H1 (cell line): Measurements from ENCODE around the gene CREB1. TPM values are rescaled to one million over a fixed set of nuclear protein-coding genes. Genes with fewer than 3 reads are reported as not detected.

Source experiments
- CTCF ChIA-PET: fragments of 300-600 bp; sonication (Branson Sonifier 250); formaldehyde crosslinking; loops from one replicate; lab custom pipeline; 2021; ENCODE audit not compliant: partially characterized antibody; lab: Charles Lee
- POLR2A ChIA-PET: fragments of 300-600 bp; sonication (Branson Sonifier 250); formaldehyde crosslinking; loops from one replicate; lab custom pipeline; 2021; ENCODE audit warnings: inconsistent platforms; ENCODE audit not compliant: partially characterized antibody; lab: Charles Lee
- DNase-seq, 2 experiments: peaks; one replicate each; pipeline versions ENCODE4 v3.0.0 to v3.0.0-alpha.2; 2010 to 2022; ENCODE audit warnings: low spot score in 2 of 2, low read depth in 1 of 2, mixed read lengths in 1 of 2
- FAIRE-seq: peaks from 2 replicates; lab custom pipeline; 2011; peaks lifted over from hg19 to GRCh38; lab: Jason Lieb, UNC
- H2AFZ ChIP-seq: 2 replicates; pipeline ENCODE4 v1.8.1; 2012; ENCODE audit warnings: low read length, inconsistent platforms
- H2AK5ac ChIP-seq: 2 replicates; pipeline ENCODE4 v1.6.1; 2013; ENCODE audit warnings: low read depth, low read length
- H2BK120ac ChIP-seq: replicated peaks from 2 replicates; pipeline ENCODE3; 2013; ENCODE audit warnings: low read depth, low read length, inconsistent platforms
- H2BK12ac ChIP-seq: 2 replicates; pipeline ENCODE4 v1.6.1; 2013; ENCODE audit warnings: low read depth, low read length
- H2BK15ac ChIP-seq: 2 replicates; pipeline ENCODE4 v1.6.1; 2013; ENCODE audit warnings: low read length
- H2BK20ac ChIP-seq: 2 replicates; pipeline ENCODE4 v1.6.1; 2013; ENCODE audit warnings: low read length
- H2BK5ac ChIP-seq: 2 replicates; pipeline ENCODE4 v1.6.1; 2013; ENCODE audit warnings: low read depth, low read length
- H3K14ac ChIP-seq: 2 replicates; pipeline ENCODE4 v1.6.1; 2013; ENCODE audit warnings: inconsistent platforms; ENCODE audit not compliant: insufficient read length
- H3K18ac ChIP-seq: 2 replicates; pipeline ENCODE4 v1.6.1; 2013; ENCODE audit warnings: low read length; ENCODE audit errors: extremely low read depth
- H3K23ac ChIP-seq: 2 replicates; pipeline ENCODE4 v1.6.1; 2013; ENCODE audit warnings: inconsistent platforms; ENCODE audit not compliant: insufficient read length
- H3K23me2 ChIP-seq: 2 replicates; pipeline ENCODE4 v1.6.1; 2013; ENCODE audit warnings: low read depth, low read length
- H3K27ac ChIP-seq: 2 replicates; pipeline ENCODE4 v1.6.1; 2011; ENCODE audit warnings: low read depth, low read length, inconsistent platforms
- H3K27me3 ChIP-seq, 4 experiments: replicated peaks in 1 of 4; 1 replicate in 1 of 4; 2 replicates in 3 of 4; pipeline versions ENCODE4 v1.6.1 to v1.8.1; 2011 to 2013; ENCODE audit warnings: low read length in 3 of 4, mild to moderate bottlenecking in 3 of 4, inconsistent platforms in 2 of 4, mixed read lengths in 2 of 4, moderate library complexity in 1 of 4; ENCODE audit not compliant: control insufficient read depth in 3 of 4, insufficient read depth in 3 of 4; ENCODE audit errors: extremely low read depth in 1 of 4
- H3K36me3 ChIP-seq, 4 experiments: 2 replicates each; pipeline versions ENCODE4 v1.6.1 to v1.8.1; 2011 to 2013; ENCODE audit warnings: mild to moderate bottlenecking in 4 of 4, low read length in 3 of 4, moderate library complexity in 2 of 4, control low read depth in 1 of 4, inconsistent platforms in 1 of 4; ENCODE audit not compliant: insufficient read depth in 4 of 4, control insufficient read depth in 2 of 4
- H3K4ac ChIP-seq: replicated peaks from 2 replicates; pipeline ENCODE3; 2013; ENCODE audit warnings: low read length, low read depth, mixed read lengths, inconsistent platforms; ENCODE audit not compliant: insufficient read length
- H3K4me1 ChIP-seq, 4 experiments: replicated peaks in 1 of 4; 1 replicate in 1 of 4; 2 replicates in 3 of 4; pipeline versions ENCODE4 v1.6.1 to v1.8.1; 2011 to 2013; ENCODE audit warnings: low read length in 3 of 4, inconsistent platforms in 2 of 4, mixed read lengths in 1 of 4; ENCODE audit not compliant: insufficient read depth in 4 of 4, control insufficient read depth in 3 of 4
- H3K4me2 ChIP-seq, 2 experiments: 2 replicates each; pipeline versions ENCODE4 v1.6.1 to v1.8.1; 2011 to 2013; ENCODE audit warnings: low read depth in 2 of 2, low read length in 2 of 2, control low read depth in 1 of 2, inconsistent platforms in 1 of 2, mild to moderate bottlenecking in 1 of 2; ENCODE audit not compliant: insufficient read depth in 1 of 2
- H3K4me3 ChIP-seq, 4 experiments: fragments of 200-600, 300-600 bp in 1 of 4; sonication (generic), shearing (Covaris generic), sonication (Bioruptor Twin) in 1 of 4; 2 replicates each; pipeline versions ENCODE4 v1.5.1 to v1.8.1; 2011 to 2016; ENCODE audit warnings: low read length in 4 of 4, low read depth in 3 of 4, control low read depth in 2 of 4, inconsistent platforms in 2 of 4, mild to moderate bottlenecking in 2 of 4, mixed read lengths in 1 of 4, moderate library complexity in 1 of 4; ENCODE audit not compliant: insufficient read depth in 2 of 4; ENCODE audit errors: extremely low read depth in 1 of 4
- H3K56ac ChIP-seq: replicated peaks from 2 replicates; pipeline ENCODE3; 2013; ENCODE audit warnings: low read depth, mild to moderate bottlenecking, mixed read lengths, low read length, inconsistent platforms; ENCODE audit not compliant: insufficient read length
- H3K79me1 ChIP-seq: 2 replicates; pipeline ENCODE4 v1.6.1; 2013; ENCODE audit warnings: low read depth, low read length, control low read depth
- H3K79me2 ChIP-seq, 2 experiments: 2 replicates each; pipeline versions ENCODE4 v1.6.1 to v1.8.1; 2012 to 2013; ENCODE audit warnings: low read length in 2 of 2, mild to moderate bottlenecking in 2 of 2, inconsistent platforms in 1 of 2; ENCODE audit not compliant: insufficient read depth in 2 of 2, control insufficient read depth in 1 of 2
- H3K9ac ChIP-seq, 4 experiments: replicated peaks in 1 of 4; 1 replicate in 1 of 4; 2 replicates in 3 of 4; pipeline versions ENCODE4 v1.6.1 to v1.8.1; 2011 to 2013; ENCODE audit warnings: low read depth in 3 of 4, low read length in 3 of 4, control low read depth in 2 of 4, mild to moderate bottlenecking in 2 of 4, moderate library complexity in 2 of 4, inconsistent platforms in 1 of 4; ENCODE audit errors: extremely low read depth in 1 of 4
- H3K9me3 ChIP-seq, 2 experiments: 2 replicates each; pipeline versions ENCODE4 v1.6.1 to v1.8.1; 2012 to 2013; ENCODE audit warnings: mild to moderate bottlenecking in 2 of 2, moderate library complexity in 2 of 2, control low read depth in 1 of 2, inconsistent platforms in 1 of 2, low read depth in 1 of 2, low read length in 1 of 2, mixed read lengths in 1 of 2; ENCODE audit not compliant: insufficient read depth in 2 of 2
- H4K20me1 ChIP-seq, 2 experiments: replicated peaks in 1 of 2; 2 replicates each; pipeline versions ENCODE3 to v1.8.1; 2011 to 2013; ENCODE audit warnings: inconsistent platforms in 2 of 2, low read length in 2 of 2, mild to moderate bottlenecking in 1 of 2; ENCODE audit not compliant: insufficient read depth in 2 of 2, control insufficient read depth in 1 of 2
- H4K5ac ChIP-seq: 2 replicates; pipeline ENCODE4 v1.6.1; 2013; ENCODE audit warnings: low read length, low read depth, mixed read lengths, inconsistent platforms; ENCODE audit not compliant: insufficient read length
- H4K8ac ChIP-seq: 2 replicates; pipeline ENCODE4 v1.8.0; 2013; ENCODE audit warnings: mild to moderate bottlenecking, moderate library complexity, low read length, inconsistent platforms; ENCODE audit not compliant: insufficient read depth; ENCODE audit errors: extremely low read depth
- H4K91ac ChIP-seq: replicated peaks from 2 replicates; pipeline ENCODE3; 2013; ENCODE audit warnings: low read length, mixed read lengths, inconsistent platforms; ENCODE audit not compliant: insufficient read length
- ASH2L ChIP-seq: fragments of 200-600, 300-600 bp; sonication (generic); IDR thresholded peaks from one replicate; pipeline ENCODE4 v1.7.1; 2017; ENCODE audit warnings: low read length
- CHD1 ChIP-seq: IDR thresholded peaks from 2 replicates; pipeline ENCODE4 v1.6.1; 2012; ENCODE audit warnings: low read depth, low read length, improper control_type of control experiment
- KDM1A ChIP-seq: fragments of 200-600, 300-600 bp; sonication (generic); IDR thresholded peaks from 2 replicates; pipeline ENCODE4 v1.7.1; 2016; ENCODE audit warnings: mild to moderate bottlenecking, low read length, borderline replicate concordance
- POLR2A ChIP-seq, 2 experiments: IDR thresholded peaks; 1 replicate in 1 of 2; 2 replicates in 1 of 2; pipeline ENCODE4 v1.6.1; 2011; ENCODE audit warnings: low read depth in 2 of 2, low read length in 2 of 2, mild to moderate bottlenecking in 2 of 2; ENCODE audit errors: control extremely low read depth in 1 of 2
- RBBP5 ChIP-seq: IDR thresholded peaks from 2 replicates; pipeline ENCODE4 v1.7.1; 2012; ENCODE audit warnings: low read depth, mild to moderate bottlenecking, inconsistent platforms, low read length, moderate library complexity, borderline replicate concordance
- RNF2 ChIP-seq: fragments of 200-900, 300-1000 bp; sonication (generic); IDR thresholded peaks from 2 replicates; pipeline ENCODE4 v1.7.1; 2016; ENCODE audit warnings: borderline replicate concordance, low read depth, mild to moderate bottlenecking, antibody characterized with exemption, low read length; ENCODE audit not compliant: poor library complexity, severe bottlenecking; ENCODE audit errors: missing control alignments
- WGBS, 2 experiments: shearing (Covaris generic) in 1 of 2; methylation state at CpG; one replicate each; pipeline versions ENCODE4 v1.1.6 to v1.1.7; 2013 to 2015; ENCODE audit warnings: low lambda C conversion rate in 2 of 2, mixed read lengths in 2 of 2, inconsistent platforms in 1 of 2, low coverage in 1 of 2, missing lambda C conversion rate in 1 of 2; ENCODE audit not compliant: insufficient replicate concordance in 2 of 2, insufficient coverage in 1 of 2, insufficient read length in 1 of 2; ENCODE audit errors: extremely low coverage in 1 of 2, missing lambda C conversion rate in 1 of 2; 5-methylcytosine and 5-hydroxymethylcytosine counted together
- polyA plus RNA-seq, 7 experiments: library from polyadenylated mRNA; depleted of rRNA in 3 of 7; stranded (reverse) in 5 of 7; unstranded in 2 of 7; fragments of >200 nt in 5 of 7; fragments of 200-250 nt in 2 of 7; gene quantifications; 1 replicate in 5 of 7; 2 replicates in 1 of 7; 4 replicates in 1 of 7; pipeline versions ENCODE4 v1.2.1 to v1.2.3, GENCODE V29; 2011 to 2013; ENCODE audit warnings: missing spikeins in 2 of 7, mixed read lengths in 2 of 7
- total RNA-seq: library from RNA; stranded (reverse); fragmentation: NEBNext Ultra II Directional; extraction: Animal tissue kit (Norgen Biotek cat#: 25700); gene quantifications from 2 replicates; pipeline ENCODE4 v1.2.1, GENCODE V29; 2021
- TF ChIP-seq, protein P1 (sequence below), 3 experiments: IDR thresholded peaks; 1 replicate in 2 of 3; 2 replicates in 1 of 3; pipeline versions ENCODE4 v1.5.1 to v1.6.1; 2011; ENCODE audit warnings: low read length in 3 of 3, mild to moderate bottlenecking in 3 of 3, inconsistent platforms in 2 of 3, low read depth in 1 of 3, moderate library complexity in 1 of 3; ENCODE audit not compliant: insufficient read depth in 1 of 3; ENCODE audit errors: control extremely low read depth in 1 of 3

The CREB1 gene
- total and polyA plus RNA-seq, 2 of the 8 experiments (the other 6 are each of a cell fraction or from before 2014, with no cell fraction given): 46.3 to 99.0 TPM

DNA sequence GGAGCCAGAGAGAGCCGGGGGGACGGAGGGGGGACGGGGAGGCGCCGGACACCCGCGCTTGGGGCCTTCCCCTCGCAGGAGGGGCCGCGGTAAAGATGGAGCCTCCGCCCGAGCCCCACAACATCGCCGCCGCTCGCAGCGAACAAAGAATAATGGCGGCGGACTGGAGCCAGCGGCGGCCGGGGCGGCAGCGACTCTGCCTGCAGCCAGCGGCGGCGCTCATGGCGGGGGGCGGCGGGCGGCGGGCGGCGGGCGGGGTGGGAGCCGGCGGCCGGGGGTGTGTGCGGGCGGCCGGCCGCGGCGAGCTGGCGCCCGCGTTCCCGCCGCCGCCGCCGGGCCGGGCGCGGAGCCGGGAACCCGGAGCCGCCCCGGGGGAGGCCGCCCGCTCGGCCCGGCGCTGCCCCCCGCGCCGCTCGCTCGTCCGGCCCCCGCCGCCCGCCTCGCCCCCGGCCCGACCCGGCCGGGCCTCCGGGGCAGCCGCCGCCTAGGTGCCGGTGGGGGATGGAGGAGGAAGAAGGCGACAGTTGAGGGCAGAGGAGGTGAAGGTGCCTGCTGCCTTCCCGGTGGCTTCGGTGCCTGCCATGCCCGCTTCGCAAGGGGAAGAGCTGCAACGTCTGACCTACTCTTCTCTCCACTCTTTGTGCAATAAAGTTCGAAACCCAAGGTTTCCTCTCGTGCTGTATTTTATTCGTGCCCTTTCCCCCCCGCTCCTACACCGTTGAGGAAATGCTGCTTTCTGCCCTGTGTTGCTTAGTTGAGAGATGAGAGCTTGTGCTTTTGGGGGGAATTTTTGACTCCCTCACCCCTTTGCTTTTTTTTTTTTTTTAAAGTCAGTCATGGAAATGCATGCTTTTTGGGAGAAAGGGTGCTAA is 634 bp downstream of the CREB1 start:
- peak overlapping the region; percentile 93 for H3K56ac ChIP-seq
- H3K4me1 ChIP-seq: peaks cover 0 to 5% (median 2%) of the 10 kb centered on the region in 4 experiments; a peak in 4 of 7 replicates
- DNase-seq (no peak), FAIRE-seq (no peak)
- H3K14ac ChIP-seq: no peak overlapping the region
- peak overlapping the region; percentile 76 to 86 for H3K4me2 ChIP-seq
- H2AFZ ChIP-seq: no peak overlapping the region
- H3K27ac ChIP-seq: peak overlapping the region; percentile 98
- peak overlapping the region; percentile 98 for H2BK5ac ChIP-seq
- H2BK20ac ChIP-seq: no peak overlapping the region
- no peak overlapping the region for H2BK15ac ChIP-seq
- peak overlapping the region; percentile 90 for H4K5ac ChIP-seq
- 5% methylated on average over 13 of the region's 93 CpGs; no CpG with 5 or more reads in 1 of the 2 experiments for WGBS, 2 experiments
- H3K4ac ChIP-seq: peak overlapping the region; percentile 74
- H4K8ac ChIP-seq: peak overlapping the region; percentile 100
- peaks cover 5 to 7% of the 10 kb centered on the region in 2 experiments for H4K20me1 ChIP-seq
- peak overlapping the region; percentile 90; the same call in 1 of the 2 replicates for H2BK12ac ChIP-seq
- ChIA-PET POLR2A (interaction anchor here (0.6 to 7.0 kb wide), 26 partner anchors 10 to 1349 kb away, joined by 3 to 51 read pairs (median 3); partner anchors contain the start of genes CCNYL1, KLF7 and METTL21A), CTCF (interaction anchor here (0.9 to 1.3 kb wide), 2 partner anchors 9 to 94 kb away, joined by 3 to 4 read pairs; no protein-coding TSS in a partner anchor)
- H3K23me2 ChIP-seq: peaks cover 7% of the 10 kb centered on the region
- peaks cover 21 to 50% of the 10 kb centered on the region in 2 experiments; a peak in 3 of 4 replicates for H3K79me2 ChIP-seq
- no peak overlapping the region for H3K23ac ChIP-seq
- 0 out of 2 replicates have a peak overlapping the region, but pooled peaks have one; percentile 94 for H2AK5ac ChIP-seq
- no peaks in the 10 kb centered on the region for H3K9me3 ChIP-seq
- peak overlapping the region; percentile 99 for H4K91ac ChIP-seq
- peaks cover 0 to 7% (median 5%) of the 10 kb centered on the region in 4 experiments; a peak in 4 of 7 replicates for H3K27me3 ChIP-seq
- peak overlapping the region; percentile 92 for H3K18ac ChIP-seq
- H3K36me3 ChIP-seq: peaks cover 0 to 3% (median 0%) of the 10 kb centered on the region in 4 experiments; a peak in 2 of 8 replicates
- H3K9ac ChIP-seq: peak overlapping the region; percentile 98 to 99 (median 99)
- H2BK120ac ChIP-seq: no peak overlapping the region
- H3K79me1 ChIP-seq: no peaks in the 10 kb centered on the region
- peak overlapping the region; percentile 71 to 98 (median 98) for H3K4me3 ChIP-seq
- TF ChIP-seq RNF2 (no peak), CHD1 (peak; percentile 50; the same call in 1 of the 2 replicates), ASH2L (peak; percentile 14), POLR2A (IDR thresholded peaks at IDR 0.05; ENCODE audit: control extremely low read depth in 1 of 2, low read depth in 2 of 2, low read length in 2 of 2) (peak in 1 of 2 experiments; percentile 52; a peak in 1 of 3 replicates), RBBP5 (0 out of 2 replicates have a peak, but pooled peaks have one; percentile 23), KDM1A (no peak)
- TF ChIP-seq, protein P1, sequence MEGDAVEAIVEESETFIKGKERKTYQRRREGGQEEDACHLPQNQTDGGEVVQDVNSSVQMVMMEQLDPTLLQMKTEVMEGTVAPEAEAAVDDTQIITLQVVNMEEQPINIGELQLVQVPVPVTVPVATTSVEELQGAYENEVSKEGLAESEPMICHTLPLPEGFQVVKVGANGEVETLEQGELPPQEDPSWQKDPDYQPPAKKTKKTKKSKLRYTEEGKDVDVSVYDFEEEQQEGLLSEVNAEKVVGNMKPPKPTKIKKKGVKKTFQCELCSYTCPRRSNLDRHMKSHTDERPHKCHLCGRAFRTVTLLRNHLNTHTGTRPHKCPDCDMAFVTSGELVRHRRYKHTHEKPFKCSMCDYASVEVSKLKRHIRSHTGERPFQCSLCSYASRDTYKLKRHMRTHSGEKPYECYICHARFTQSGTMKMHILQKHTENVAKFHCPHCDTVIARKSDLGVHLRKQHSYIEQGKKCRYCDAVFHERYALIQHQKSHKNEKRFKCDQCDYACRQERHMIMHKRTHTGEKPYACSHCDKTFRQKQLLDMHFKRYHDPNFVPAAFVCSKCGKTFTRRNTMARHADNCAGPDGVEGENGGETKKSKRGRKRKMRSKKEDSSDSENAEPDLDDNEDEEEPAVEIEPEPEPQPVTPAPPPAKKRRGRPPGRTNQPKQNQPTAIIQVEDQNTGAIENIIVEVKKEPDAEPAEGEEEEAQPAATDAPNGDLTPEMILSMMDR (IDR thresholded peaks at IDR 0.05; ENCODE audit: control extremely low read depth in 1 of 3, insufficient read depth in 1 of 3, low read depth in 1 of 3, low read length in 3 of 3): no peak
